ENCODE results near the gene FSTL4. TPM values are rescaled to one million over a fixed set of nuclear protein-coding genes. Genes with fewer than 3 reads are reported as not detected.

Gene FSTL4
- total RNA-seq, 4 donors from 2014 or later = 0.41 TPM; not detected in 3

DNA sequence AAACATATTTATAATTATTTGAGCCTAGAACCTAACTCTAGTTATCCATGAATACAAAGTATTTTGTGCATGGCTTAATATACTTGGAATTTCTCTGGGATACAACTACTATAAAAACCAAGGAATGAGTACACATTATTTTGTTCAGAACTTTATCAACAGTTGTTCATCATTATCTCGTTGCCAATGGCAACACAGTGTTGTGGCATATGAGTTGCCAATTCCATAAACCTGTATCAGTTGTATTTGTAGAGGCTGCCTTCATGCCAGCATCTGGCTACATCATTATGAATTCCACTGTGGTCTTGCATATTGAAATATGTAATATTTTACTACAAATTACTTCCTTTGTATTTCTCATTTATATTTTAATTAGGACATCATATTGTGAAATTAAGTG, 250.4 kb downstream of the FSTL4 start:
- TF ChIP-seq CTCF (IDR thresholded peaks at IDR 0.05) = no peak
- no peak for TF ChIP-seq POLR2A (IDR thresholded peaks at IDR 0.05)
- DNase-seq = no peak
- H3K36me3 ChIP-seq = no peaks in the 10 kb centered on the region
- intact Hi-C loops (cut with DNase I; ENCODE audit: low total_unique reads) = no loop called here
- H3K9me3 ChIP-seq = no peaks in the 10 kb centered on the region
- peaks cover 0 to 25% of the 10 kb centered on the region in 2 donors for H3K27me3 ChIP-seq
- H3K27ac ChIP-seq = no peak overlapping the region
- no peaks in the 10 kb centered on the region for H3K4me1 ChIP-seq
- no peak overlapping the region for H3K4me3 ChIP-seq

DNA sequence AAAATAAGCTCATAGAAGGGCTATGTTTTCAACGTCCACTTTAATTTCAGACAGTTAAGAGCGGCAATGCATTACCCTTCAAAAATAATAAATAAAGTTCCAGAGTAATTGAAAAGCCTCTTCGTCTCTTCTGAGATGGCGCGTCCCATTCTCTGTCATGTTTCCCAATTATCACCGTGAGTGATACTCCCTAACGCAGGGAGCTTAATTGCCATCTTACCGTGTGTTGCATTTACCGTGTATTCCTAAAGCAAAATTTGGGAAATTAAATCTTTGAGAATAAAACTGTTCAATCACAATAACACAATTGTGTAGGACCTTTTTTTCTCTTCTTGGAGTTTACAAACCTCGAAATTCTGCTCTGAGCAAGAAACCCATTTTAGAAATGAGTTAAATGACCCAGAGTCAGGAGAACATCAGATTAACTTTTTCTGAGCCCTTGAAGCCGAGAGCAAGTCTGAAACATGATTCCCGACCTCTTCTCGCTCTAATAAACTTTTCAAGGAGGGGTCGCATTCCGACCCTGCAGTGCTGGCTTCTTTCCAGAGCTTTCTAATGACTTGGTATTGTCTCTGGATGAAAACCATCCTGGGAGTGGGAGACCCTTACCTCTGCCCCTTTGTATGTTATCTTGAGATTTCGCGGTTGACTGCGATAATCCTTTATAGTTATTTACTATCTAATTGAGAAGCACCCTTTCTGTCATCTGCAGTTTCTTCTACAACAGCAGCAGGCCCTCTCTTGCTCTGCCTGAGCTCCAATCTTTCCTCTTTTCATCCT, 251.5 kb downstream of the FSTL4 start:
- no peaks in the 10 kb centered on the region for H3K9me3 ChIP-seq
- no peak for DNase-seq
- intact Hi-C loops (cut with DNase I; ENCODE audit: low total_unique reads) = no loop called here
- no peak overlapping the region for H3K4me3 ChIP-seq
- no peak for TF ChIP-seq CTCF (IDR thresholded peaks at IDR 0.05)
- TF ChIP-seq POLR2A (IDR thresholded peaks at IDR 0.05) = no peak
- H3K4me1 ChIP-seq = no peaks in the 10 kb centered on the region
- H3K27me3 ChIP-seq = peaks cover 0 to 25% of the 10 kb centered on the region in 2 donors
- H3K36me3 ChIP-seq = no peaks in the 10 kb centered on the region
- no peak overlapping the region for H3K27ac ChIP-seq

GRCh38 chr5:133359861-133360260, 252.5 kb downstream of the FSTL4 start:
- TF ChIP-seq CTCF (IDR thresholded peaks at IDR 0.05) = no peak
- no peak for TF ChIP-seq POLR2A (IDR thresholded peaks at IDR 0.05)
- Histone ChIP-seq H3K4me3 (no peak overlapping the region), H3K27ac (no peak overlapping the region), H3K27me3 (peaks cover 0 to 25% of the 10 kb centered on the region in 2 donors), H3K4me1 (no peaks in the 10 kb centered on the region), H3K36me3 (no peaks in the 10 kb centered on the region), H3K9me3 (no peaks in the 10 kb centered on the region)
- intact Hi-C loops (cut with DNase I; ENCODE audit: low total_unique reads) = no loop called here
- DNase-seq = no peak

GRCh38 chr5:133358271-133358670, 254.1 kb downstream of the FSTL4 start:
- no peak for DNase-seq
- Histone ChIP-seq H3K27me3 (peaks cover 0 to 25% of the 10 kb centered on the region in 2 donors), H3K27ac (no peak overlapping the region), H3K9me3 (no peaks in the 10 kb centered on the region), H3K36me3 (no peaks in the 10 kb centered on the region), H3K4me3 (no peak overlapping the region), H3K4me1 (no peaks in the 10 kb centered on the region)
- no peak for TF ChIP-seq POLR2A (IDR thresholded peaks at IDR 0.05)
- no peak for TF ChIP-seq CTCF (IDR thresholded peaks at IDR 0.05)
- intact Hi-C loops (cut with DNase I; ENCODE audit: low total_unique reads) = no loop called here

DNA sequence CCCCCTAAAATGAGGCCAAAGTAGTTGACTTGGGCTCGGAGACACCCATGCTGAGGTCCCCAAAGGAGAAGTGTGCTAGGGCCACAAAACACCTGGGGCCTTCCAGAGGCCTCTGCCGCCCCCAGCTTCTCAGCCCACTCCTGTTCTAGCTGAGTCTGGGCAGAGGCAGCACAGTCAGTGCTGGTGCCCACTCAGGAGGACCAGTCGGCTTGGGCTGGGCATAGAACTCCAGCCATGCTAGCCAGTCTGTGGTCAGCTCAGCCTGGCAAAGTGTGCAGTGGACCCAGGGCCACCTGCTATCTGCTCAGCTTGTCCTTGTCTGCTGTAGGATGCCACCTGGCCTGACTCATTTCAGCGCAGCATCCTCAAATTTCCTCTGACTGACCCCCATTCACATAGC, 254.6 kb downstream of the FSTL4 start:
- Histone ChIP-seq H3K27me3 (peaks cover 0 to 25% of the 10 kb centered on the region in 2 donors), H3K4me1 (no peaks in the 10 kb centered on the region), H3K9me3 (no peaks in the 10 kb centered on the region), H3K27ac (no peak overlapping the region), H3K36me3 (no peaks in the 10 kb centered on the region), H3K4me3 (no peak overlapping the region)
- TF ChIP-seq CTCF (IDR thresholded peaks at IDR 0.05) = no peak
- DNase-seq = no peak
- intact Hi-C loops (cut with DNase I; ENCODE audit: low total_unique reads) = no loop called here

Data from uterus (tissue), 4 donors.